HuH-7.5 (cell line): ENCODE results near the gene TPM2.

Experiments
- DNase-seq: peaks from one replicate; pipeline ENCODE4 v3.0.0; 2011; ENCODE audit warnings: low spot score

The TPM2 gene

DNA sequence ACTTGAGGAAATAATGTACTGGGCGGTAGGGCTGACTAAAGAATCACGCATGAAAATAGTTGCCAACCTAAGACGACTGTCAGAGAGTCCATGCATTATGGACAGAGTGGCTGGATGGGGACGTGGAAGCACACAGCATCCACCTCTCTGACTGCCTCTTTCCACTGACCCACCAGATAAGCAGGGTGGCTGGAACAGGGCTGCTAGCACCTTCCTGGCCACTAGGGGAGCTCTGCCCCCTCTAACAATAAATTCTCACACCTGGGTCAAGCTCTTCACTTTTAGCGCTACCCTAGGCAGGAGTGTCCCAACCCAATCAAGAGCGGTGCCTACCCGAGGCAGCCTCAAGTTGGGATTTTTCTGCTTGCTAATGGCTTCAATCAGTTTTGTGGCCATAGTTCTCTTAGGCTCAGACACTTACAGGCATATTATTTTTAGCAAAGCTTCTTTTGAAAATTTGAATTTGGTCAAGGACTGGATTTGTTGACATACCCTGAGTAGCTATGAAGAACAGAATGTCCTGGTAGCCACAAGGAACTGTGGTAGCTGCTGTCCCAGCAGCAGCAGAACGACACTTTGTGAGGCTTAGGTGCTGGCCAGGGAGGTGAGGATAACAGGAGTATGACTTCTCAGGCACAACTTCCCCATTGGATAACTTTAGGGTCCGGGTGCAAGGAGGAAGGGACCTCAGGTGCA, 6.9 kb upstream of the TPM2 start:
- peak; percentile 84 for DNase-seq

- DNase-seq: no peak
These were observed 6.2 kb upstream of the TPM2 start for GRCh38 chr9:35695943-35696401.

- DNase-seq: no peak
These were observed 2.1 kb upstream of the TPM2 start for GRCh38 chr9:35691757-35692301.

GRCh38 chr9:35691334-35691650, 1.6 kb upstream of the TPM2 start:
- DNase-seq: no peak

- peak; percentile 73 for DNase-seq
These were observed 1.0 kb upstream of the TPM2 start for GRCh38 chr9:35690614-35691333.

DNA sequence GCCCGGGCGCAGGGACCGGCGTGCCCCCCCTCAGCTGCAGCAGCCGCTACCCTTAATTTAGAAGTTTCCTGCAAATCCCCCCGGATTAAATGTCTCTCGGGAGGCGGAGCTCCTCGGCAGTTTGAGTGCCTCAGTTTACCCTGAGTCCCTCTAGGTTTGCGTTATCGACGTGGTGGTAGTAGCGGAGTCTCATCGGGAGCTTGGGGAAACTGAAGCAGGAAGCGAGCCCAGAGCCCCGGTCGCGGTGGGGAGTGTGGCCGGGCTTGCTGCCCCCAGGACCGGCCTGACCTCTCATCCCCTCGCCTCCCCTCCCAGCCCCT, 529 bp upstream of the TPM2 start:
- no peak for DNase-seq

- no peak for DNase-seq
These were observed 875 bp downstream of the TPM2 start for GRCh38 chr9:35688558-35689541.

- DNase-seq: no peak
These were observed 1.7 kb downstream of the TPM2 start for GRCh38 chr9:35687972-35688557.

DNA sequence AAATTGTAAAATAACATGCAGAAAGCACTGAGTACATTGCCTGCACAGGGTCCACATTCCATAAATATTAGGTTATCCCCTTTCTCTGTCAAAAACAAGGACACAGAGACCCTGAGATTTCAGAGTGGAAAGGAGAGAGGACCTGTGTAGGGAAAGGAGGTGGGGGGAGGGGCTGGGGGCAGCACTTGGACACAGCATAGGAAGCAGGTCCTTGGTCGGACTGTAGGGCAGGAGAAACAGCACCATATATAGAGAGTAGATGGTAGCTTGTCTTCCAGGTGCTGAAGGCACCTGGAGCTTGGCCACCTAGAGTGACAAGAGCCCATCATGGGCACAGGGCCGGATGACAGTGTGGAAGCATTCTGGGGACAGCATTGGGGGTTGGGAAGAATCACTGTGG, 2.4 kb downstream of the TPM2 start:
- no peak for DNase-seq

- no peak for DNase-seq
These were observed 3.2 kb downstream of the TPM2 start for GRCh38 chr9:35686222-35687203.

- no peak for DNase-seq
These were observed 4.2 kb downstream of the TPM2 start for GRCh38 chr9:35685506-35685905.

- no peak for DNase-seq
These were observed 4.8 kb downstream of the TPM2 start for GRCh38 chr9:35684921-35685320.

GRCh38 chr9:35683323-35683722, 6.4 kb downstream of the TPM2 start:
- no peak for DNase-seq

DNA sequence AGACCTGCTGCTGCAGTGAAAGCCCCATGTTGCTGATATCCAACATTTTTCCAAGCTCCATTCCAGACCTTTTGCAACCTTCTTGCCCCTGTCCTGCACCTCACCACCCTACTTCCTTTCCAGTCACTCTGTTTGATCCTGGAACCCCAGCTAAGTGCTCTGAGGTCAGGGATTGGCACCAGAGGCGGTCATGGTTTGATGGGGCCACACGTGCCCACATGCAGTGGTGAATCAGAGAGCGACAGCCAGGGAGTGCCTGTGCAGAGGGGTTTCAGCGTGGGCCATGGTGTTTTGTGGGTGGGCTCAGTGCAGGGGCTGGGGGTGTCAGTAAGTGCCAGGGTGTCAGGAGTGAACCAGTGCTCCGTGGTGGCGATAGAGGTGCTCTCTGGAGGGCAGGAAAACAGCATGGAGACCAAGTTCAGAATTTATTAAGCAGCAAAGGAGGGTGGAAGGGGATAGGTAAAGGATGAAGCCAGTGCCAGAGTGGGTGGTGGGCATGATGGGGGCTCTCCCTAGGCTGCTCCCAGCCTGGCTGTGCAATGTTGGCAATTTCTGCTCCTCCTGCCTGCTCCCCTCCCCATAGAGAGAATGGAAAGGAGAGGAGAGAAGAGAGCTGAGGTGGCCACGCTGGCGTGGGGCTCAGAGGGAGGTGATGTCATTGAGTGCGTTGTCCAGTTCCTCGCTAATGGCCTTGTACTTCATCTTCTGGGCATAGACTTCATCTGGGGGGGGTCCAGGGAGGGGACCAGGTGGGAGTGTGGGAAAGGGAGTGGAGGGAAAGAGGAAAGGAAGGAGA, 7.0 kb downstream of the TPM2 start:
- no peak for DNase-seq

- DNase-seq: no peak
These were observed 7.7 kb downstream of the TPM2 start for GRCh38 chr9:35682051-35682450.

- DNase-seq: no peak
These were observed 8.3 kb downstream of the TPM2 start for GRCh38 chr9:35681341-35682002.

DNA sequence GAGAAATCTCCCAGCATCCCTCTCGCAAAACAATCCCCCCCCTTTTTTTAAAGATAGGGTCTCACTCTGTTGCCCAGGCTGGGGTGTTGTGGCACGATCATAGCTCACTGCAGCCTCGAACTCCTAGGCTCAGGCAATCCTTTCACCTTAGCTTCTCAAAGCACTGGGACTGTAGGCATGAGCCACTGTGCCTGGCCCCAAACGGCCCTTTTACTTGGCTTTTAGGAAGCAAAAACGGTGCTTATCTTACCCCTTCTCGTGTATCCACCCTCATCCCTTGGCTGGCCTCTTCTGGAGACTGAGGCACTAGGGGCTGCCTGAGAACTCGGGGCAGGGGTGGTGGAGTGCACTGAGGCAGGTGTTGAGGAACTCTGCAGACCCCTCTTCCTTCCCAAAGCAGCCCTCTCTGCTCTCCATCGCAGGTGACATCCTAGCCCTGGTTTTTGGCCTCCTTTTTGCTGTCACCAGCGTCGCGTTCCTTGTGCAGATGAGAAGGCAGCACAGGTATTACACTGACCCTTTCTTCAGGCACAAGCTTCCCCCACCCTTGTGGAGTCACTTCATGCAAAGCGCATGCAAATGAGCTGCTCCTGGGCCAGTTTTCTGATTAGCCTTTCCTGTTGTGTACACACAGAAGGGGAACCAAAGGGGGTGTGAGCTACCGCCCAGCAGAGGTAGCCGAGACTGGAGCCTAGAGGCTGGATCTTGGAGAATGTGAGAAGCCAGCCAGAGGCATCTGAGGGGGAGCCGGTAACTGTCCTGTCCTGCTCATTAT, 9.2 kb downstream of the TPM2 start:
- DNase-seq: no peak

DNA sequence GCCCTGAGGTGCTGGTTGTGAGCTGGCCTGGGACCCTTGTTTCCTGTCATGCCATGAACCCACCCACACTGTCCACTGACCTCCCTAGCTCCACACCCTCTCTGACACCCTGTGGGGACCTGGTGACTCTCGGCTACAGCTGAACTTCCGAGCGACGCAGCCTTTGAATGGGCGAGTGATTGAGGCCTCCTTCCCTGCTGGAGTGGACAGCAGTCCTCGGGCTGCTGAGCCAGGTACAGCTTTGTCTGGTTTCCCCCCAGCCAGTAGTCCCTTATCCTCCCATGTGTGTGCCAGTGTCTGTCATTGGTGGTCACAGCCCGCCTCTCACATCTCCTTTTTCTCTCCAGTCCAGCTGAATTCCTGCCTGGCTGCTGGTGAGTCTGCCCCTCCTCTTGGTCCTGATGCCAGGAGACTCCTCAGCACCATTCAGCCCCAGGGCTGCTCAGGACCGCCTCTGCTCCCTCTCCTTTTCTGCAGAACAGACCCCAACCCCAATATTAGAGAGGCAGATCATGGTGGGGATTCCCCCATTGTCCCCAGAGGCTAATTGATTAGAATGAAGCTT, 9.9 kb downstream of the TPM2 start:
- no peak for DNase-seq
